ENCODE measurements around the gene PPP5C.

PPP5C gene

GRCh38 chr19:46383846-46384245 is 37.0 kb downstream of the PPP5C start:
- in situ Hi-C loops (cut with MboI; ENCODE audit: low sequenced_read_pairs, unreplicated experiment), result no loop called here
- no peak for TF ChIP-seq CTCF (IDR thresholded peaks at IDR 0.05; ENCODE audit: borderline replicate concordance, control extremely low read depth, extremely low read depth, insufficient read depth, missing control alignments)
- DNase-seq (ENCODE audit: low spot score), result no peak

- DNase-seq (ENCODE audit: low spot score), result no peak
- no peak for TF ChIP-seq CTCF (IDR thresholded peaks at IDR 0.05; ENCODE audit: borderline replicate concordance, control extremely low read depth, extremely low read depth, insufficient read depth, missing control alignments)
- in situ Hi-C loops (cut with MboI; ENCODE audit: low sequenced_read_pairs, unreplicated experiment), result no loop called here
These were observed 37.5 kb downstream of the PPP5C start for GRCh38 chr19:46384396-46384795.

GRCh38 chr19:46385636-46386035 is 38.7 kb downstream of the PPP5C start:
- no peak for DNase-seq (ENCODE audit: low spot score)
- no peak for TF ChIP-seq CTCF (IDR thresholded peaks at IDR 0.05; ENCODE audit: borderline replicate concordance, control extremely low read depth, extremely low read depth, insufficient read depth, missing control alignments)
- in situ Hi-C loops (cut with MboI; ENCODE audit: low sequenced_read_pairs, unreplicated experiment), result no loop called here

GRCh38 chr19:46386151-46386550 is 39.3 kb downstream of the PPP5C start:
- in situ Hi-C loops (cut with MboI; ENCODE audit: low sequenced_read_pairs, unreplicated experiment), result no loop called here
- TF ChIP-seq CTCF (IDR thresholded peaks at IDR 0.05; ENCODE audit: borderline replicate concordance, control extremely low read depth, extremely low read depth, insufficient read depth, missing control alignments), result no peak
- no peak for DNase-seq (ENCODE audit: low spot score)

GRCh38 chr19:46386996-46387712 is 40.3 kb downstream of the PPP5C start:
- in situ Hi-C loops (cut with MboI; ENCODE audit: low sequenced_read_pairs, unreplicated experiment), result no loop called here
- no peak for TF ChIP-seq CTCF (IDR thresholded peaks at IDR 0.05; ENCODE audit: borderline replicate concordance, control extremely low read depth, extremely low read depth, insufficient read depth, missing control alignments)
- DNase-seq (ENCODE audit: low spot score), result no peak

- no peak for DNase-seq (ENCODE audit: low spot score)
- TF ChIP-seq CTCF (IDR thresholded peaks at IDR 0.05; ENCODE audit: borderline replicate concordance, control extremely low read depth, extremely low read depth, insufficient read depth, missing control alignments), result no peak
- in situ Hi-C loops (cut with MboI; ENCODE audit: low sequenced_read_pairs, unreplicated experiment), result no loop called here
These were observed 40.8 kb downstream of the PPP5C start for GRCh38 chr19:46387713-46388130.
